Measurements from ENCODE around the gene LMBR1.
"Not testable (repeated sequence)": the region's sequence is repeated elsewhere in the genome, so short reads cannot be mapped to it uniquely, and the experiment has no call there.

The LMBR1 gene

DNA sequence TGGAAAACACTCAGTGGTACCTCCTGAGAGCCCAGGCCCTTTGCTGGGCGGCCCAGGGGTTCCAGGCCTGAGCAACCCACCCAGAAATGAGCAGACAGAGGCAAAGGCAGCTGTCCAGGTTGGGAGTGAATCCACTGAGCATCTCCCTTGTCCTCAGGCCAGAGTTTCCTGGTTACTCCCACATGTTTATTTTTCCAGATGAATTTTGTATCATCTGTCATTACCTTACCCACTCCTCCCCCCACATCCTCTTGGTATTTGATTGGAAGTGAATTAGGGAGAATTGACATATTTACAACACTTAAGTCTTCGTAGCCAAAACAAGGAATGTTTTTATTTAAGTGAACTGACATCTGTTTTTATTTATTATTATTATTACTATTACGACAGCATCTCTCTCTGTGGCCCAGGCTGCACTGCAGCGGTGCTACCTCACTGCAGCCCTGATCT is 13.2 kb upstream of the LMBR1 start:
- DNase-seq: no peak

DNA sequence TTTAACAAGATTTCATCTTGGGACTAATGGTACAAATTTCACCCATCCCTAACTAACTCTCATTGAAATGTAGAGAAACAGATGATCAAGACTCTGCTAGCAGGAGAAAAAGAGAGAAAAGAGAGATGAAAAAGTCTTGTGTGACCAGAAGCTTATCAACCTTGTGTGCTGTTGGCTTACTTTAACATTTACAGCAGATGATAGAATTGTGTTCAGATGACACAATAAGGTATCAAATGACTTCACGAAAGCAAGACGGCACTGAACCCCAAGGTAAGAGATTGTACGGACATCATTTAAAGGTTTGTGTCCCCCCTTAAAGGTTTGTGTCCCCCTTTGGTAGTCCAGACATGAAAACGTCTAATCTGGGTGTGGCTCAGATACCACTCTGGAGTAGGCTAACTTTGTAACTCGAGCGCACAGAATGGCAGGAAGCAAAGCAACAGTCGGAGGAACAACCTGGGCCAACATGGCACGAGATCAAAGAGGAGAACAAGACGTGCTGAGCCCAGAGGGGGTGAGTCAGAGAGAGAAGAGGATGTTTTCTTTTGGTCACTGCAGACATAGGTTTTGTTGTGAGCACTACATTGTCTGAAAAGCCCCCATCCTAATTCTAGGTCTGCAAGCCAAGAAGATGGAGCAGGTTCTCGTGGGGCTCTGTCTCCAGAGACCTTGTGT is 10.4 kb upstream of the LMBR1 start:
- DNase-seq: peak in 1 of 2 experiments; percentile 34

DNA sequence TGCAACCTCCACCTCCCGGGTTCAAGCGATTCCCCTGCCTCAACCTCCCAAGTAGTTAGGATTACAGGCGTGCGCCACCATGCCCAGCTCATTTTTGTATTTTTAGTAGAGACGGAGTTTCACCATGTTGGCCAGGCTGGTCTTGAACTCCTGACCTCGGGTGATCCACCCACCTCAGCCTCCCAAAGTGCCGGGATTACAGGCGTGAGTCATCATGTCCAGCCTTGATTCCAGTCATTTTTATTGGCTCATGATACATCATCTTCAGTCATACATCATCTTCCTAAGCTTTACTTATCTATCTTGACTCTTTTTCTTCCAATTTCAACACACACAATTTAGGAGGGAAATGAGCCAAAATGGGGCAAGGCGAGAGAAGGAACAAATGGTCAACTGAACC is 7.1 kb upstream of the LMBR1 start:
- DNase-seq: not testable (repeated sequence)

DNA sequence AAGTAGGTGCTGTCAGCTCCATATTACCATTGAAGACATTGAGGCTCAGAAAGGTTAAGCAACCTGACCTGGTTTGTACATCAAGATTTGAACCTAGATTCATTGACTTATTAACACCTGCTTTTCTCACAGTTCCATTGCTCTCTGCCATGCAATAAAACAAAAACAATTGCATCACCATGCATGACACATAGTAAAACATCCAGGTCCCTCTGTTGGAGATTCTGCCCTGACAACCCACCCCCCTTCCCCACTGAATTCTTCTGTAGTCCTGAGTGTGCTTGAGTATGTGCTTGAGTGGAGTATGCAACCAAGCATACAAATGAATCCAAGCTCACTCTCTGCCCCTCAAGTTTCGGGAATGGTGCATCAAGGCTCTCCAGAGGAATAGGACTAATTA is 6.0 kb upstream of the LMBR1 start:
- DNase-seq: no peak

DNA sequence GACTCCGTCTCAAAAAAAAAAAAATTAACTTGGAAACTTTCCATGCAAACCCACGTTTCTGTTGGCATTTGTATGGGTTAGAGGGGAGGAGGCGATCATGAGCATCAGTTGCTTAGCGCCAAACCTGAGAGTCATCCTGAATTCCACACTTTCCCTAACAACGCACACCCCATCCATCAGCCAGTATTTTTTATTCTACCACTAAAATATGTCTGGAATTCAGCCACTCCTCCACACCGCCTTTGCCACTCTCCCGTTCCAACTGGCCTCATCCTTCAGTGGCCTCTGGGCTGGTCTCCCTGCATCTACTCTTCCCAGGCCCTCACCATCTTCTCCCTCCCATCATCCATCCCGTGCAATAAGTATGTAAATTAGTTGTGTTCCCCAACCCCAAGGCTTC is 4.7 kb upstream of the LMBR1 start:
- DNase-seq: no peak

DNA sequence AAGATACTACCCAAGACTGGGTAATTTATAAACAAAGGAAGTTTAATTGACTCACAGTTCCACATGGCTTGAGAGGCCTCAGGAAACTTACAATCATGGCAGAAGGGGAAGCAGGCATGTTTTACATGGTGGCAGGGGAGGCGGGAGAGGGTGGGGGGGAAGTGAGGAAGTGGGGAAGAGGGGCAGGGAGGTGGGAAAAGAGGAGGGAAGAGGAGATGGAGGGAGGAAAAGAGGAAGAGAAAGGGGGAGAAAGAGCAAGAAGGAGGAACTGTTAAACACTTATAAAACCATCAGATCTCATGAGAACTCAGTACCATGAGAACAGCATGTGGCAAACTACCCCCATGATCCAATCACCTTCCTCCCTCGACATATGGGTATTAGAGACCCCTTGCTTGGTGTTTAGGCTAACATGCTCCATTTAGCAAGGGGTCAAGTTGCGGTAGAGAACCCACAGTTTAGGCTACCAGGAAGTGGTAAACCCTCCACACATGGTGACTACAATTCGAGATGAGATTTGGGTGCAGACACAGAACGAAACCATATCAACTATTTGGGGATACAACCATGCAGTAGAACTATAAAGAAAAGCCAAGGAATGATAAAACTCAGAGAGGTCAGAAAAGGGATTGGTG is 3.5 kb upstream of the LMBR1 start:
- DNase-seq: no peak

DNA sequence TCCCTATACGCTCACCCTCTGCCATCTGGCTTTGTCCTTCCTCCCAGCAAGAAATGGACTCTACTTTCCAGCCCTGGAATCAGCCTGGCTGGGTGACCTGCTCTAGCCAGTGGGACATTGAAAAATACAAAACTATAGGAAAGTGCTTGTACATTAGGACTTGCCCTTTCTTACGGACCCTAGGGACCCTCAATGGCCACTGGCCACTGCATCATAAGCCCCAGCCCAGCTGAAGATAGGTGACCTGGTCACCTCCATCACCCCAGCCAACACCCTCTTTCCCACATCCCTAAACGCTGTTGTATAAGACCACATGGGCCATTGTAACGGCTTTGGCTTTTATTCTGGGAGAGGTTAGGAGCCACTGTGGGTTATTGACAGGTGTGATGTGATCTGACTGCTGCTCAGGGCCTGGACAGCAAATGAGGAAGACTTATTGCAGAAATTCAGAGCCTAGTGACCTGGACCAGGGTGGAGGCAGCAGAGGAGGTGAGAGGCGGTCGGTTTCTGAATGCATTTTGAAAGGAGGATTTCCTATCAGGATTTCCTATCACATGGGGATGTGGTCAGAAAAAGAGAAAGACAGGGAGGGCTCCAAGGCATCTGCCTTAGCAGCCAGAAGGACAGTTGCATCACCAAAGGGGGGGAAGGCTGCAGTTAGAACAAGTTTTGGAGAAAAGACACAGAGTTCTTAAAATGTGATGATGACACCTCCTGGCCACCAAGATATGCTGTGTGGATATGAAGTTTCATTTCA is 2.2 kb upstream of the LMBR1 start:
- no peak for DNase-seq

DNA sequence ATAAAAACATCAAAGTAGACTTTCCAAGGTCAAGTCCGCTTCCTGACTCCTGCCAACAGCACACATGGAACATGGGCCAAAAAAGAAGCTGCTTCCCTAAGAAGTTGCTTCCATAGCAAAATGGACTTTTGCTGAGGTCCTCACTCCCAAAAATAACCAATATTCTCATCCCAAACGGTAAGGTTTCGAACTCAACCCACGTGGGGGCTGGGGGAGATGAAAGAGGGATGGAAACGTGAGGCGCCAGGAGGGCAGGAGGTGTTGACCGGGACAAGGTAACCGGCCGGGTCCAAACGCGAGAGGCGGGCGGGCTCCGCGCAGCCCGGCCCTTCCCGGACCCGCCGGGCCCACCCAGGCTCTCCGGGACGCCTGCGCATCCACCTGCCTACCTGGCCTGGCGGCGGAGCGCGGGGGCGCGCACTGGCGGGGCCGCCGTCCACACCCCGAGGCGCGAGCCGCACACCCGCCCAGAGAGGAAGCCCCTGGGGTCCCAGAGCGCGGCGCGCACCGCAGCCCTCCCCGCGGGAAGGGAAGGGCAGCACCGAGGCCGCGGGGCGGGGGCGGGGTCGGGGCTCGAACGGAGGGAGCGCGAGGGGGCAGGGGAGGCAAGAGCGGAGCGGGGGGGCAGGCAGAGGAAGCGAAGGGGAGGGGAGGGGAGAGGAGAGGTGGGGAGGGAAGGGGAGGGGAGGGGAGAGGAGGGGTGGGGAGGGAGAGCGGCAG is 742 bp downstream of the LMBR1 start:
- peak in 1 of 2 experiments; percentile 29 for DNase-seq

DNA sequence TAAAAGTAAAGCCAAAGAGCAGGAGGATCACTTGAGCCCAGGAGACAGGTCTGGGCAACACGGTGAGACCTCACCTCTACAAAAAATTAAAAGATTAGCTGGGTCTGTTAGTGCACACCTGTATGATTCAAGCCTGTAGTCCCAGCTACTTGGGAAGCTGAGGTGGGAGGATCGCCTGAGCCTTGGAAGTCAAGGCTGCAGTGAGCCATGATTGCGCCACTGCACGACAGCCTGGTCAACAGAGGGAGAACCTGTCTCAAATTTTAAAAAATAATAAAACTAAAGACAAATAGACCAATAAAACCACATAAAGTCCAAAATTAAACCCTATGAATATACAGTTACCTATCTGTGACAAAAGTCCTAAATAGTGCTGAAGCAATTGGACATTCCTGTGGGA is 3.2 kb downstream of the LMBR1 start:
- no peak for DNase-seq

DNA sequence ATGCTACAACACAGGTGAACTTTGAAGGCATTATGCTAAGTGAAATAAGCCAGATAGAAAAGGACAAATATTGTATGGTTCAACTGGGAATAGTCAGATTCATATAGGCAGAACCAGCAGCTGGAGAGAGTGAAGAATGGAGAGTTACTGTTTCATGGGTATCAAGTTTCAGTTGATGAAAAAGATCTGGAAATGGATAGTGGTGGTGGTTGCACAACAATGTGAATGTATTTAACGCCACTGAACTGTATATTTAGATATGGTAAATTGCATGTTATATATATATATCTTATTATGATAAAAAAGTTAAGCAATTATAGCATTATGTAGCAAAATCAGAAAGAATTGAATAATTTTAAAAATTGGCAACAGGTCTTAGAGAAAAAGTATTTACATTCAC is 3.9 kb downstream of the LMBR1 start:
- DNase-seq: no peak

DNA sequence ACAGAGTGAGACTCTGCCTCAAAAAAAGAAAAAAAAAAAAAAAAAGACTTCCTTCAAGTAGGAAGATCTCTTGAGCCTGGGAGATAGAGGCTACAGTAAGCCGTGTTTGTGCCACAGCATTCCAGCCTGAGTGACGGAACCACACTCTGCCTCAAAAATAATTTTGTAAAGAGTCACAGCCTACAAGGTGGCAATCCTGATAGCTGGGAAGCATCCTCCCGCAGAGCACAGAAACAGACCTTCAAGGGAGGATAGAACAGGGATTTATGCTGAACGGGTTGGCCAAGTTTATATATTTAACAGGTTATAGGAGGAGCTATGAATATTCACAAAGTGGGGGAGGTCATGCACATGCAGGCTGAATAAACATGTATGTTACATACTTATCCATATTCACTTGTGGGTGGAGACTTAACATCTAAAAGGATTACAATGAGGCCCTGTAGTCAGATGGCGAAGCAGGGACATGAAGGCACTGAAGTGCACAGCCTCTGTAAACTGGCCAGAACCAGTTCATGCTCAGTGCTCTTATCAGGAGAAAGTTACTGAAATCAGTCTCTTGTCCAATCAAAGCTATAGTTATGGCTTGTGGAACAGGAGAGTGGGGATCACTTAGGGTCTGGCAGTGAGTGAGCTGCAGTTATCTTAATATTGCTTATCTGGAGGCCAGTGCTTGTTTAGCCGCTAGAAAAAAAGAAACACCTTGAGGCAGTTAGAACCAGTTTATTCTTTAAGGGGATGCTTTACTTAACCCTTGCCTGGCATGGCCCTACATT is 6.8 kb downstream of the LMBR1 start:
- DNase-seq: no peak

DNA sequence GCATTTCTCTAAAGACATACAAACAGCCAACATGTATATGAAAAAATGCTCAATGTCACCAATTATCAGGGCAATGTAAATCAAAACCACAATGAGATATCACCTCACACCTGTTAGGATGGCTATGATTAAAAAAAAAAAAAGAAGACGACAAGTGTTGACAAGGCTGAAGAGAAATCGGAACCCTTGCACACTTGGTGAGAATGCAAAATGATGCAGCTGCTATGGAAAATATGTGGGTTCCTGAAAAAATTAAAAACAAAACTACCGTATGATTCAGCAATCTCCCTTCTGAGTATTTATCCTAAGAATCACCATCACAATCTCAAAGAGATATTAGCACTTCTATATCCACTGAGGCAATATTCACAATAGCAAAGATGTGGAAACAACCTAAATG is 11.3 kb downstream of the LMBR1 start:
- DNase-seq: no peak

DNA sequence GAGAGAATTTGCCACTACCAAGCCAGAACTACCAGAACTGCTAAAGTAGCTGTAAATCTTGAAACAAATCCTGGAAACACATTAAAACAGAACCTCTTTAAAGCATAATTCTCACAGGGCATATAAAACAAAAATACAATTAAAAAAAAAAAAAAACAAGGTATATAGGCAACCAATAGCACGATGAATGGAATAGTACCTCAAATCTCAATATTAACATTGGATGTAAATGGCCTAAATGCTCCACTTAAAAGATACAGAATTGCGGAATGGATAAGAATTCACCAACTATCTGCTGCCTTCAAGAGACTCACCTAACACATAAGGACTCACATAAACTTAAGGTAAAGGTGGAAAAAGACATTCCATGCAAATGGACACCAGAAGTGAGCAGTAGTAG is 17.2 kb downstream of the LMBR1 start:
- DNase-seq: no peak

DNA sequence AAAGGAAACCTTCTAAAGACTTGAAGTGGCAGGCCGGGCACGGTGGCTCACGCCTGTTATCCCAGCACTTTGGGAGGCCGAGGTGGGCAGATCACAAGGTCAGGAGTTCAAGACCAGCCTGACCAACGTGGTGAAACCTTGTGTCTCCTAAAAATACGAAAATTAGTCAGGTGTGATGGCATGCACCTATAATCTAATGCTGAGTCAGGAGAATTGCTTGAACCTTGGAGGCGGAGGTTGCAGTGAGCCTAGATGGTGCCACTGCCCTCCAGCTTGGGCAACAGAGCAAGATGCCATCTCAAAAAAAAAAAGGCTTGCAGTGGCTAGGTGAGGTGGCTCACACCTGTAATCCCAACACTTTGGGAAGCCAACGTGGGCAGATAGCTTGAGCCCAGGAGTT is 24.6 kb downstream of the LMBR1 start:
- DNase-seq: not testable (repeated sequence)

DNA sequence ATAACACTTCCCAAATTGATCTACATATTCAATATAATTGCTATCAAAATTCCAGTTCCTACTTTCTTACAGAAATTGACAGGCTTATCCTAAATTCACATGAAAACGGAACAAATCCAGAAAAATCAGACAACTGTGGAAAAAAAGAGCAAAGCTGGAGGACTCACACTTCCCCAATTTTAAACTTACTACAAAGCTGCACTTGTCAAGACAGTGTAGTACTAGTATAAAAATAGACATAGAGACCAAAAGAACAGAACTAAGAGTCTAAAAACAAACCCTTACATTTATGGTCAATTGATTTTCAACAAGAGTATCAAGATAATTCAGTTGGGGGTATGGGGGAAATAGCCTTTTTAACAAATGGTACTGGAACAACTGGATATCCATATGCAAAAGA is 27.5 kb downstream of the LMBR1 start:
- DNase-seq: no peak

DNA sequence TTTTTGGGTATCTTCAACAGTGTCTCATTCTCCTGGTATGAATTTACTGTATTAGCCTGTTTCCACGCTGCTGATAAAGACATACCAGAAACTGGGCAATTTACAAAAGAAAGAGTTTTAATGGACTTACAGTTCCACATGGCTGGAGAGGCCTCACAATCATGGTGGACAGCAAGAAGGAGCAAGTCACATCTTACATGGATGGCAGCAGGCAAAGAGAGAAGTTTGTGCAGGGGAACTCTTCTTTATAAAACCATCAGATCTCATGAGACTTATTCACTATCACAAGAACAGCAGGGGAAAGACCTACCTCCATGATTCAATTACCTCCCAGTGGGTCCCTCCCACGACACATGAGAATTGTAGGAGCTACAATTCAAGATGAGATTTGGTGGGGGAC is 31.0 kb downstream of the LMBR1 start:
- not testable (repeated sequence) for DNase-seq

DNA sequence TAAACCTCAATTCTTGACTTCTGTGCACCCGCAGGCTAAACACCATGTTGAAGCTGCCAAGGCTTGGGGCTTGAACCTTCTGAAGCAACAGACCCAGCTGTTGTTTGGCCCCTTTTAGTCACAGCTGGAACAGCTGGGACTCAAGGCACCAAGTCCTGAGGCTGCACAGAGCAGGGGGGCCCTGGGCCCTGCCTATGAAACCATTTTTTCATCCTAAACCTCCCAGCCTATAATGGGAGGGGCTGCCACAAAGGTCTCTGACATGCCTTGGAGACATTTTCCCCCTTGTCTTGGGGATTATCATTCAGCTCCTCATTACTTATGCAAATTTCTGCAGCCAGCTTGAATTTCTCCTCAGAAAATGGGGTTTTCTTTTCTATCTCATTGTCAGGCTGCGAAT is 31.8 kb downstream of the LMBR1 start:
- DNase-seq: no peak

DNA sequence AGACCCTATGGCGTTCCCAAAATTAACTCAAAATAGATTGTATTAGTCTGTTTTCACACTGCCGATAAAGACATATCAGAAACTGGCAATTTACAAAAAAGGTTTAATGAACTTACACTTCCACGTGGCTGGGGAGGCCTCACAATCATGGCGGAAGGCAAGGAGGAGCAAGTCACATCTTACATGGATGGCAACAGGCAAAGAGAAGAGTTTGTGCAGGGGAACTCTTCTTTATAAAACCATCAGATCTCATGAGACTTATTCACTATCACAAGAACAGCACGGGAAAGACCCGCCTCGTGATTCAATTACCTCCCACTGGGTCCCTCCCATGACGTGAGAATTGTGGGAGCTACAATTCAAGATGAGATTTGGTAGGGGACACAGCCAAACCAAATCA is 32.9 kb downstream of the LMBR1 start:
- not testable (repeated sequence) for DNase-seq

DNA sequence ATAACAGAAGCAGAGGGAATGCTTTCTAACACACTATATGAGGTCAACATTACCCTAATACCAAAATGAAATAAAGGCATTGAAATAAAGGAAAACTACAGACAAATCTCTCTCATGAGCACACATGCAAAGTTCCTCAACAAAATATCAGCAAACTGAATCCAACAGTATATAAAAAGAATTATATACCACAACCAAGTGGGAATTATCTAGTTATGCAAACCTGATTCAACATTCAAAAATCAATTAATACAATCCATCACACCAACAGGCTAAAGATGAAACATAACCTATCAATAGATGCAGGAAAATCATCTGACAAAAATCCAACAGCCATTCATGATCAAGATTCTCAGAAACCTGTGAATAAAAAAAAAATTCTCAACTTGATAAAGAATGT is 34.5 kb downstream of the LMBR1 start:
- no peak for DNase-seq

DNA sequence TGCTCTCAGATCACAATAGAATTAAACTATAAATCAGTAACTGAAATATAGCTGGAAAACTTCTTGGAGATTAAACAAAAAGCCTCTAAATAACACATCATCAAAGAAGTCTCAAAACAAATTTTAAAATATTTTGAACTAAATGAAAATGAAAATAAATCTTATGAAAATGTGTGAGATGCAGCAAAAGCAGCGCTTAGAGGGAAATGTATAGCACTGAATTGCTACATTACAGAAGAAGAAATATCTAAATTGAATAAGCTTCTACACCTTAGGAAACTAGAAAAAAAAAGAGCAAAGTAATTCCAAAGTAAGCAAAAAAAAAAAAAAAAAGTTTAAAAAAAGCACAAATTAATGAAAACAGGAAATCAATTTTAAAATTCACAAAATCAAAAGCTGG is 35.2 kb downstream of the LMBR1 start:
- no peak for DNase-seq

DNA sequence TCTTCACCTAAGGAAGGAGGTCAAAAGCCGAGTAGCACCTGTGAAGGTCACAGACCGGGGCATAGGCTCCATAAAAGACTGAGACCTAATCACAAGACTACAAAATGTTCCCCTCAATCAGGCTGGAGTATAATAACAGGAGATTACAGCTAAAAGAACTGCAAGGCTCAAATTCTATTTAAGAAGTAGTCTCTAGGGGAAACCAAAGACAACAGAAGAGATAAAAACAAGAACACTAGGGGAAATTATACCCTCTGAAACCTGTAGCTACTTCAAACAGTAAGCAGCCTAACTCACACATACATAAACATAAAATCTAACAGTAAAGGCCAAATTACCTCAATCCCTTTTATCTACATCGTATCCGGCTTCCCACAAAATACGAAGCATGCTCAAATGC is 38.3 kb downstream of the LMBR1 start:
- DNase-seq: no peak

DNA sequence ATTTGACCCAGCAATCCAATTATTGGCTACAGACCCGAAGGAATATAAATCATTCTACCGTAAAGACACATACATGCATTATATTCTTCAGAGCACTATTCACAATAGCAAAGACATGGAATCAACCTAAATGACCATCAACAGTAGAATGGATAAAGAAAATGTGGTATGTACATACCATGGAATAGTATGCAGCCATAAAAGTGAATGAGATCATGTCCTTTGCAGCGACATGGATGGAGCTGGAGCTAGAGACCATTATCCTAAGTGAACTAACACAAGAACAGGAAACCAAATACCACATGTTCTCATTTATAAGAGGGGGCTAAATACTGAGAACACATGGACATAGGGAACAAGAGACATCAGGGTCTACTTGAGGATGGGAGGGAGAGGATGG is 44.0 kb downstream of the LMBR1 start:
- no peak for DNase-seq

Measured in SW 1271 (cell line).